IPS-18c (cell line): ENCODE results near the gene TGFB2.

Source experiments
- H3K4me3 ChIP-seq: 2 replicates; pipeline ENCODE4 v1.7.0; 2013; ENCODE audit warnings: low read depth, mild to moderate bottlenecking, low read length, moderate library complexity; ENCODE audit not compliant: insufficient read depth
- H3K9me3 ChIP-seq: one replicate; pipeline ENCODE4 v1.6.1; 2013; ENCODE audit warnings: mild to moderate bottlenecking, low read length, moderate library complexity; ENCODE audit not compliant: control insufficient read depth, insufficient read depth

The TGFB2 gene

GRCh38 chr1:218425647-218426342 lies 80.7 kb downstream of the TGFB2 start:
- H3K4me3 ChIP-seq = no peak overlapping the region
- H3K9me3 ChIP-seq = no peaks in the 10 kb centered on the region

- Histone ChIP-seq H3K4me3 (no peak overlapping the region), H3K9me3 (no peaks in the 10 kb centered on the region)
These were observed 81.2 kb downstream of the TGFB2 start for GRCh38 chr1:218426343-218426657.

- Histone ChIP-seq H3K4me3 (no peak overlapping the region), H3K9me3 (no peaks in the 10 kb centered on the region)
These were observed 84.2 kb downstream of the TGFB2 start for GRCh38 chr1:218429301-218429700.

GRCh38 chr1:218430346-218430745 lies 85.2 kb downstream of the TGFB2 start:
- Histone ChIP-seq H3K9me3 (no peaks in the 10 kb centered on the region), H3K4me3 (no peak overlapping the region)

GRCh38 chr1:218430822-218431221 lies 85.7 kb downstream of the TGFB2 start:
- Histone ChIP-seq H3K9me3 (no peaks in the 10 kb centered on the region), H3K4me3 (no peak overlapping the region)

DNA sequence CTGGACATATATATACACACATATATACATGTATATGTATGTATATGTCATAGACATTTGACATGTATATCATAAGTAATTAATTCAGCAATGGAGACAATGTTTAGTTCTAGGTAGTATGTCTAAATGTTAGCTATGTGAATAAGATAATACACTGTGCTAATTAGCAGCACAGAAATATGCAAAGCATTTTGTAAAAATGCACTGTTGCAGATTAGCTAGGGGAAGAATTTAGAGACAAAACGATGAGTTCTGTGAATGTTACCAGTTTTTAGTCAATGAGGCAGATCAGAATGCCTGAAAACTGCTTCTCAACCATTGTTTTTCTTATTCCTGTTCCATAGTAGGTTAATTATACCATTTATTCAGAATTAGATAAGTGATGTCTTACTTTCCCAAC lies 86.3 kb downstream of the TGFB2 start:
- Histone ChIP-seq H3K4me3 (no peak overlapping the region), H3K9me3 (no peaks in the 10 kb centered on the region)

GRCh38 chr1:218433744-218434143 lies 88.6 kb downstream of the TGFB2 start:
- Histone ChIP-seq H3K9me3 (no peaks in the 10 kb centered on the region), H3K4me3 (no peak overlapping the region)

- no peaks in the 10 kb centered on the region for H3K9me3 ChIP-seq
- no peak overlapping the region for H3K4me3 ChIP-seq
These were observed 90.4 kb downstream of the TGFB2 start for GRCh38 chr1:218435528-218435927.

- no peak overlapping the region for H3K4me3 ChIP-seq
- no peaks in the 10 kb centered on the region for H3K9me3 ChIP-seq
These were observed 91.2 kb downstream of the TGFB2 start for GRCh38 chr1:218436346-218436745.

GRCh38 chr1:218436997-218437396 lies 91.9 kb downstream of the TGFB2 start:
- H3K4me3 ChIP-seq = no peak overlapping the region

DNA sequence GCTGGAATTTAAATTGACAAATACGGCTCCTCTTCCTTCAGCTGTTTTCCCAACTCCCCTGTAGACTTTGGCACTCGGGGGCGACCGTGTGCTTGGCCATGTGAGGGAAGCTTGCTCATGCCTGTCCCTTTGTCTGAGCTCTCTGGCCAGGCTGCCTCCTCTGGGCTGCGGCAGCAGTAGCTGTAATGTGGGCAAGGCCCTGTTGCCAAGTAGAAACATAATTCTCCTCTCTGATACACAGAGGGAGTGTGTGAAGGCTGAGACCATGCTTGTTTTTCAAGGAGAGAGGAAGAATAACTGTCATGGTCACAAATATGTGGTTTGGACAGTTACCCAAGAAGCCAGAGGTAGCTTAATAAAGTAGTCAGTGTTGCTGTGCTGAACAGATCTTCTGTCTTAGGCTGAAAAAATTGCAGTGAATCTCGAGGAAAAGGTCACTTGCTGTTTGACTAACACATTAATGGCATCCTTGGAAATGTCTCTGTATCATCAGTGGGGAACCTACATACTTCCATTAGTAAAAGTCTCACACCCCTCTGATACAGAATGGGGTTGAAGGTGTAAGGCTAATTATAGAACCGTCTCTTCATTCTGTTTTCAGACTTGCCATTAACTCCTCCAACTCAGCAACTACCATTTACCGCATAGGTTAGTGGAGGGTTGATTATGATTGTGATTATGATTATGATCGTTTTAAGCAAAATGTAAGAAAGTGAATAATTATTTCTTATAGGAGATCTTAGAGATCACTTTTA lies 94.6 kb downstream of the TGFB2 start:
- H3K9me3 ChIP-seq = no peaks in the 10 kb centered on the region
- no peak overlapping the region for H3K4me3 ChIP-seq

More at GRCh38 chr1:218436997-218437396, 91.9 kb downstream of the TGFB2 start:
- no peaks in the 10 kb centered on the region for H3K9me3 ChIP-seq

GRCh38 chr1:218443255-218443654 lies 98.1 kb downstream of the TGFB2 start:
- Histone ChIP-seq H3K9me3 (no peaks in the 10 kb centered on the region), H3K4me3 (no peak overlapping the region)

DNA sequence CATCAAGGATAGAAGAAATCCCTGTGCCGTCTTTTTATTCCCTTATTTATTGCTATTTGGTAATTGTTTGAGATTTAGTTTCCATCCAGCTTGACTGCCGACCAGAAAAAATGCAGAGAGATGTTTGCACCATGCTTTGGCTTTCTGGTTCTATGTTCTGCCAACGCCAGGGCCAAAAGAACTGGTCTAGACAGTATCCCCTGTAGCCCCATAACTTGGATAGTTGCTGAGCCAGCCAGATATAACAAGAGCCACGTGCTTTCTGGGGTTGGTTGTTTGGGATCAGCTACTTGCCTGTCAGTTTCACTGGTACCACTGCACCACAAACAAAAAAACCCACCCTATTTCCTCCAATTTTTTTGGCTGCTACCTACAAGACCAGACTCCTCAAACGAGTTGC lies 99.0 kb downstream of the TGFB2 start:
- Histone ChIP-seq H3K4me3 (no peak overlapping the region), H3K9me3 (no peaks in the 10 kb centered on the region)

DNA sequence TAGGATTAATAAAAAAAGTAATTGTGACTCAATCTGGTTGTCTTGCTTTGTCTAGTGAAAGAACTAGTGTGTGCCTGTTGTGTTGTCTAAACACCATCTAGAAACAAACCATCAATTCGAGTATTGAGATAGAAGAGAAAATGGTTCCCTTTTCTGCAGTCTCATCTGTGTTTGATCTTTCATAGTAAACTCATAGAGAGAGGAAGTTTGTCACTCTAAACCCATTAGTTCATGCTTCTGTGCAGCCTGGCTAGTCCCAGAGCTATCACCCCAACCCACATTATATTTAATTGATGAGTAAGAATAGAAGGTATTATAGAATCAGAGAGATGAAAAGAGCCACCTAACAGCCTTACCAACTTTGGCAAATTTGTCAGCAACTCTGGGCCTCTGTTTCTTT lies 99.5 kb downstream of the TGFB2 start:
- Histone ChIP-seq H3K9me3 (no peaks in the 10 kb centered on the region), H3K4me3 (no peak overlapping the region)

DNA sequence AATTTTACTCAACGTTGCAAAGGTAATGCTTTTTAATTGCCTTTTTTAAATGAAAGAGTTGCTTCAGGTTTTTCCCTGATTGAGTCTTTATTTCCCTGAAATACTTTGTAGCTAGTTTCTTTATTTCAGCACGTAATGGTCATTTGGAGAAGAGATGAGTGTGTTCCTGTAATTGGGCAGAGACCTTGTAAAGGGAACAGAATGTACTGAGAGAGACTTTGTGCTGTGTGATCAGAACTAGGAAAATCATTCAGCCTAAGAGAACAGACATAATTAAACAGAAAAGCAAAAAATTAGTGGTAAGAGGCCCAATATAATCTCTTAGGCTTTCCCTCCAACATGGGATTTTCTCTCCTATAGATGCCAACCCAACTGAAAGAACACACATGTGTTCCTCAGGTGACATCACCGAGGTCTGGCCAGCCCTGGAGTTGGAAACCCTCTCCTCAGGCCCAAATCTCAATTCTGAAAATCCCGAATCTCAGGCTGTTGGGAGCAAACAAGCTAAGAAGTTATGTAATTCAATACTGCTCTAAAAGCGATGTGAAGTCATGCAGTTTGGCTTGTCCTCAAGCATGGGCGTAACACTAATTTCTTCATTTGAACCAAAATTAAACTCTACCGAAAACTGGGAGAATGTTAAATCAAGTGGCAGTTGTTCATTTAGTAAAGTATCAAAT lies 102.0 kb downstream of the TGFB2 start:
- H3K4me3 ChIP-seq = no peak overlapping the region
- H3K9me3 ChIP-seq = no peaks in the 10 kb centered on the region

DNA sequence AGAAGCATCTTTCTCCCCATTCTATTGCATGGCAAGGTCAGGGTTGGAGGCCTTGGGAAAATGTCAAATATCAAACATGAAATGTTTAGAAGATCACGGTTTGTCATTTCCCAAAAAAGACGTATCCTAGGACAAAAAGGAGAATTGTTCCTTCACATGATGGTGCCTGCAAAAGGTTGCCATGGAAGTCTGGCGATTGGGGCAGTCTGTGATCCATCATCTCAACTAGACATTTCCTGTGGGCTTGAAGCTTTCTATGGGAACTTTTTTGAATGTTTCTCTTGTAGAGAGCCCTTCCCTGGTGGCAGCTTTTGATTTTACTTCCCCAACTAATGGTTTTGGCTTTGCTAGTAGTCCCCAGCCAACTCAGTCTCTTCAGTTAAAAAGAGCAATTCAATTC lies 106.3 kb downstream of the TGFB2 start:
- no peak overlapping the region for H3K4me3 ChIP-seq
- no peaks in the 10 kb centered on the region for H3K9me3 ChIP-seq

GRCh38 chr1:218454700-218455282 lies 109.7 kb downstream of the TGFB2 start:
- no peaks in the 10 kb centered on the region for H3K9me3 ChIP-seq
- no peak overlapping the region for H3K4me3 ChIP-seq

DNA sequence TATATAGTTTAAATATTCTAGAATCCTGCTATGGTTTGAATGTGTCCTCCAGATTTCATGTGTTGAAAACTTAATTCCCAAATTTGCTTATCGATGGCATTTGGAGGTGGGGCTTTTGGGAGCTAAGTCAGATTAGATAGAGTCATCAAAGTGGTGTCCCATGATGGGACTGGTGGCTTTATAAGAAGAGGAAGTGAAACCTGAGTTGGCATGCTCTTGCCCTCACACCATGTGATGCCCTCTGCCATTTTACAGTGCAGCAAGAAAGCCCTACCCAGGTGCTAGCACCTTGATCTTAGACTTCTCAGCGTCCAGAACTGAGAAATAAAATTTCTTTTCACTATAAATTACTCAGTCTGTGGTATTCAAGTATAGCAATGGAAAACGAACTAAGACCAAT lies 111.3 kb downstream of the TGFB2 start:
- H3K4me3 ChIP-seq = no peak overlapping the region
- H3K9me3 ChIP-seq = no peaks in the 10 kb centered on the region
